Hepatocyte (in vitro differentiated cells): ENCODE data around the gene MYO18B.

Experiments used
- EZH2 ChIP-seq: fragments of 200-600 bp; sonication (generic); IDR thresholded peaks from 2 replicates; pipeline ENCODE4 v1.6.1; 2016; ENCODE audit warnings: antibody characterized with exemption, mild to moderate bottlenecking, borderline replicate concordance
- TF ChIP-seq, protein P1 (sequence below): fragments of 200-600 bp; sonication (generic); IDR thresholded peaks from 2 replicates; pipeline ENCODE4 v1.5.1; 2016; ENCODE audit warnings: antibody characterized with exemption, mild to moderate bottlenecking; ENCODE audit not compliant: poor library complexity

DNA sequence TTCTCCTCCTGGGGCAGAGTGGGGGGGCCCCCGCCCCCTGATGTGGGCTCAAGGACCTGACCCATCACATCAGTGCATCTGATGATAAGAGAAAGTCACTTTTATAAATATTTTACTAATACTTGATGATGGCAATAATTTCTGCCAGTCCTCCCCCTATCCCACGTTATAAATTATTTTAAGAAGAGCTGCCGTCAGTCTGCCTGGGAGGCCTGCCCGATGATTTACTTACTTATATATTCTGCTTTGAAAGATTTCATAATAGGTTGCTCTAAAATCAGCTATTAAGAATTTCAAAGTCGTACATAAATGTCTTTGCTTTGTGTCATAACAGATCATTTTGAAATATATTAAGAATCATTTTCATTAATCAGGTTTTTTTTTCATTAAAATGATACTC is 58.8 kb downstream of the MYO18B start:
- TF ChIP-seq, protein P1, sequence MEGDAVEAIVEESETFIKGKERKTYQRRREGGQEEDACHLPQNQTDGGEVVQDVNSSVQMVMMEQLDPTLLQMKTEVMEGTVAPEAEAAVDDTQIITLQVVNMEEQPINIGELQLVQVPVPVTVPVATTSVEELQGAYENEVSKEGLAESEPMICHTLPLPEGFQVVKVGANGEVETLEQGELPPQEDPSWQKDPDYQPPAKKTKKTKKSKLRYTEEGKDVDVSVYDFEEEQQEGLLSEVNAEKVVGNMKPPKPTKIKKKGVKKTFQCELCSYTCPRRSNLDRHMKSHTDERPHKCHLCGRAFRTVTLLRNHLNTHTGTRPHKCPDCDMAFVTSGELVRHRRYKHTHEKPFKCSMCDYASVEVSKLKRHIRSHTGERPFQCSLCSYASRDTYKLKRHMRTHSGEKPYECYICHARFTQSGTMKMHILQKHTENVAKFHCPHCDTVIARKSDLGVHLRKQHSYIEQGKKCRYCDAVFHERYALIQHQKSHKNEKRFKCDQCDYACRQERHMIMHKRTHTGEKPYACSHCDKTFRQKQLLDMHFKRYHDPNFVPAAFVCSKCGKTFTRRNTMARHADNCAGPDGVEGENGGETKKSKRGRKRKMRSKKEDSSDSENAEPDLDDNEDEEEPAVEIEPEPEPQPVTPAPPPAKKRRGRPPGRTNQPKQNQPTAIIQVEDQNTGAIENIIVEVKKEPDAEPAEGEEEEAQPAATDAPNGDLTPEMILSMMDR: no peak
- no peak for TF ChIP-seq EZH2
